ENCODE measurements around the gene TCHP. TPM values are rescaled to one million over a fixed set of nuclear protein-coding genes. Genes with fewer than 3 reads are reported as not detected.
"Not testable (repeated sequence)": the region's sequence is repeated elsewhere in the genome, so short reads cannot be mapped to it uniquely, and the experiment has no call there.

TCHP gene
- total RNA-seq, 1 donor from 2014 or later, result 9.8 TPM

DNA sequence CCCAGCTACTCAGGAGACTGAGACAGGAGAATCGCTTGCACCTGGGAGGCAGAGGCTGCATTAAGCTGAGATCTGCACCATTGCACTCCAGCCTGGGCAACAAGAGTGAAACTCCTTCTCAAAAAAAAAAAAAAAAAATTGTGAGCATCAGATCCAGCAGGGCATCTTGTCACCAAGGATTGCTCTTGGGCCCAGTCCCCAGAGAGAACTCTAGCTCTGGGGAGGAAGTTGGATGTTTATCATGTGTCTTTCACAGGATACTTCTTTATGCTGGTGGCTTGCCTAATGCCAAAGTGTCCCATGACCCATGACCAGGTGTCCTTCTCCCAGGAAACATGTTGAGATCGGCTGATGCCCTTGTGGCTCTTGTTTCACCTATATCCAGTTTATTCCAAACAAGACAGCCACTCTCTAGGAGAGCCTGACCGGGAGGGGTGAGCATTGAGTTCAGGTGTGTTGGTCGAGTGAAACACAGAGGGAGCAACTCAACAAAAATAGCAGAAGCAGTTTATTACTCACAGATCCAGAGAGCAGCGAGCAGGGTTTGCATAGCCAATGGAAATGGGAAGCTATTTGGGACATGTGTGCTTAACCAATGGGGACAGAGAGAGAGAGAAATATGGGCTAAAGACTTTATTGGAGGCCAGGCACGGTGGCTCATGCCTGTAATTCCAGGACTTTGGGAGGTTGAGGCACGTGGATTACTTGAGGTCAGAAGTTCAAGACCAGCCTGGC lies 6.6 kb upstream of the TCHP start:
- Mint-ChIP-seq H3K4me1 (ENCODE audit: low read depth) (peaks cover 16% of the 10 kb centered on the region), H3K27me3 (ENCODE audit: low read depth) (no peaks in the 10 kb centered on the region), H3K4me3 (ENCODE audit: unreplicated experiment) (no peak overlapping the region), H3K36me3 (ENCODE audit: low read depth) (no peaks in the 10 kb centered on the region), H3K27ac (ENCODE audit: unreplicated experiment) (no peak overlapping the region), H3K9me3 (ENCODE audit: low read depth) (no peaks in the 10 kb centered on the region)
- DNase-seq (ENCODE audit: low spot score), result no peak
- TF ChIP-seq, protein P1, sequence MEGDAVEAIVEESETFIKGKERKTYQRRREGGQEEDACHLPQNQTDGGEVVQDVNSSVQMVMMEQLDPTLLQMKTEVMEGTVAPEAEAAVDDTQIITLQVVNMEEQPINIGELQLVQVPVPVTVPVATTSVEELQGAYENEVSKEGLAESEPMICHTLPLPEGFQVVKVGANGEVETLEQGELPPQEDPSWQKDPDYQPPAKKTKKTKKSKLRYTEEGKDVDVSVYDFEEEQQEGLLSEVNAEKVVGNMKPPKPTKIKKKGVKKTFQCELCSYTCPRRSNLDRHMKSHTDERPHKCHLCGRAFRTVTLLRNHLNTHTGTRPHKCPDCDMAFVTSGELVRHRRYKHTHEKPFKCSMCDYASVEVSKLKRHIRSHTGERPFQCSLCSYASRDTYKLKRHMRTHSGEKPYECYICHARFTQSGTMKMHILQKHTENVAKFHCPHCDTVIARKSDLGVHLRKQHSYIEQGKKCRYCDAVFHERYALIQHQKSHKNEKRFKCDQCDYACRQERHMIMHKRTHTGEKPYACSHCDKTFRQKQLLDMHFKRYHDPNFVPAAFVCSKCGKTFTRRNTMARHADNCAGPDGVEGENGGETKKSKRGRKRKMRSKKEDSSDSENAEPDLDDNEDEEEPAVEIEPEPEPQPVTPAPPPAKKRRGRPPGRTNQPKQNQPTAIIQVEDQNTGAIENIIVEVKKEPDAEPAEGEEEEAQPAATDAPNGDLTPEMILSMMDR (IDR thresholded peaks at IDR 0.05), result no peak

DNA sequence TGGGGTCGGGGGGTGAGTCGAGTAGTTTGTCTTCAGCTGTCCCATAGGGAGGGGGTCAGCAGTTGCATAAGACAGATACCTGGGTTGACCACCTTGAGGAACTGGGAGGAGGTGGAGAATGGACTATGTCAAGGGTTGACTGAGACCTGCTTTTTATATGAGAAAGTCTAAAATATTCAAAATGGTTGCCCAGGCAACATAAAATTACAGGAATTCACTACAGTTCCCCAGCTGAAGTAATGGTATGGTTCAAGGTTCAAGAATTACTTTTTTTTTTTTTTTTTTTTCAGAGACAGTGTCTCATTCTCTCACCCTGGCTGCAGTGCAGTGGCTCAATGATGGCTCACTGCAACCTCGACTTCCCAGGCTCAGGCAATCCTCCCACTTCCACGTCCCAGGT lies 5.1 kb upstream of the TCHP start:
- no peaks in the 10 kb centered on the region for H3K27me3 Mint-ChIP-seq (ENCODE audit: low read depth)
- TF ChIP-seq, protein P1 (IDR thresholded peaks at IDR 0.05), result no peak
- H3K4me3 Mint-ChIP-seq (ENCODE audit: unreplicated experiment), result no peak overlapping the region
- DNase-seq (ENCODE audit: low spot score), result no peak
- peaks cover 7% of the 10 kb centered on the region for H3K4me1 Mint-ChIP-seq (ENCODE audit: low read depth)
- no peaks in the 10 kb centered on the region for H3K36me3 Mint-ChIP-seq (ENCODE audit: low read depth)
- H3K9me3 Mint-ChIP-seq (ENCODE audit: low read depth), result no peaks in the 10 kb centered on the region
- H3K27ac Mint-ChIP-seq (ENCODE audit: unreplicated experiment), result no peak overlapping the region

DNA sequence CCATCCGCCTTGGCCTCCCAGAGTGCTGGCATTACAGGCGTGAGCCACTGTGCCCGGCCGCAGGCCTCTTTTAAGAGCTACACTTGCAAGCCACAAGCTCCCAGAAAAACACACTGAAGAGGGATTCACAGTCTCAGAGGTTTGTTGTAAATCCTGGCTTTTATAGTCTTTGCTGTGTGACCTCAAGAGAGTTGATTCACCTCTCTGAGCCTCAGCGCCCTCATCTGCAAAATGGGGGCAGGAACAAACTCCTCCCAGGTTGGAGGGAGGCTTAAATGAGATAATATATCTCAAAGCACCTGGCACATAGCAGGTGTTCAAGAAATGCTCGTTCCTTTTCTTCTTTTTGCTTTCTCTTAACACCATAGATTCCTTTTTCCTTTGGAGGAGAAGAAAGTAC lies 3.9 kb upstream of the TCHP start:
- Mint-ChIP-seq H3K4me3 (ENCODE audit: unreplicated experiment) (no peak overlapping the region), H3K27ac (ENCODE audit: unreplicated experiment) (no peak overlapping the region), H3K4me1 (ENCODE audit: low read depth) (peaks cover 13% of the 10 kb centered on the region), H3K36me3 (ENCODE audit: low read depth) (no peaks in the 10 kb centered on the region), H3K27me3 (ENCODE audit: low read depth) (no peaks in the 10 kb centered on the region), H3K9me3 (ENCODE audit: low read depth) (no peaks in the 10 kb centered on the region)
- DNase-seq (ENCODE audit: low spot score), result no peak
- TF ChIP-seq, protein P1 (IDR thresholded peaks at IDR 0.05), result no peak

DNA sequence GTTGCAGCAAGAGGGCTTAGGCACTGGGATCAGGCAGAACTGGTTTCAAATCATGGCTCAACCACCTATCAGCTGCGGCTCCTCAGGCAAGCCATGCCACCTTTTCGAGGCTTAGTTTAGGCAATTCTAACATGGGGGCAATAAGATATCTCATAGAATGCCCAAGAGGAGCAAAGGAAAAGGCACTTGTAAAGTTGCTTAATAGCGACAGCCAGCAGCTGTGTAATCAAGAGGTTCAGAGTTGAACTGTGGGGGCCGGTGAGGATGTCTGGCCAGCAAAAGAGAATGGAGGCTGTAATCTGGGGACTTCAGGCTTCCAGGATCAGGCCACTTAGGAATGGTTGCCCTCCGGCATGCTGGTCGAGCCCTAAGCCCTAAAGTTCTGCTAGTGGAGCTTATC lies 3.0 kb upstream of the TCHP start:
- no peak for DNase-seq (ENCODE audit: low spot score)
- Mint-ChIP-seq H3K27me3 (ENCODE audit: low read depth) (no peaks in the 10 kb centered on the region), H3K27ac (ENCODE audit: unreplicated experiment) (no peak overlapping the region), H3K4me1 (ENCODE audit: low read depth) (peaks cover 22% of the 10 kb centered on the region), H3K36me3 (ENCODE audit: low read depth) (no peaks in the 10 kb centered on the region), H3K9me3 (ENCODE audit: low read depth) (no peaks in the 10 kb centered on the region), H3K4me3 (ENCODE audit: unreplicated experiment) (no peak overlapping the region)
- TF ChIP-seq, protein P1 (IDR thresholded peaks at IDR 0.05), result no peak

DNA sequence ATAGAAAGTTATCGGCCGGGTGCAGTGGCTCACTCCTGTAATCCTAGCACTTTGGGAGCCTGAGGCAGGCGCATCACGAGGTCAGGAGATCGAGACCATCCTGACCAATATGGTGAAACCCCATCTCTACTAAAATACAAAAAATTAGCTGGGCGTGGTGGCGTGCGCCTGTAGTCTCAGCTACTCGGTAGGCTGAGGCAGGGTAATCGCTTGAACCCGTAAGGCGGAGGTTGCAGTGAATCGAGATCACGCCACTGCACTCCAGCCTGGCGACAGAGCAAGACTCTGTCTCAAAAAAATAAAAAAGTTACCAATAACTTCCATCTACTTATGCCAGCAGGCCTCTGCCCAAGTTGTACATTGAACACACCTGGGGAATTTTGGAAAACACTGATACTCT lies 729 bp upstream of the TCHP start:
- peak overlapping the region; percentile 97 for H3K27ac Mint-ChIP-seq (ENCODE audit: unreplicated experiment)
- not testable (repeated sequence) for H3K27me3 Mint-ChIP-seq (ENCODE audit: low read depth); H3K36me3 Mint-ChIP-seq (ENCODE audit: low read depth)

More for the DNA sequence above, 729 bp upstream of the TCHP start:
- H3K9me3 Mint-ChIP-seq (ENCODE audit: low read depth); DNase-seq (ENCODE audit: low spot score): not testable (repeated sequence)
- peak overlapping the region; percentile 97 for H3K4me3 Mint-ChIP-seq (ENCODE audit: unreplicated experiment)
- peaks cover 22% of the 10 kb centered on the region for H3K4me1 Mint-ChIP-seq (ENCODE audit: low read depth)

Data from chondrocyte (in vitro differentiated cells).